ENCODE data around the gene GIMAP7.
"Not testable (repeated sequence)": the region's sequence is repeated elsewhere in the genome, so short reads cannot be mapped to it uniquely, and the experiment has no call there.

The GIMAP7 gene

DNA sequence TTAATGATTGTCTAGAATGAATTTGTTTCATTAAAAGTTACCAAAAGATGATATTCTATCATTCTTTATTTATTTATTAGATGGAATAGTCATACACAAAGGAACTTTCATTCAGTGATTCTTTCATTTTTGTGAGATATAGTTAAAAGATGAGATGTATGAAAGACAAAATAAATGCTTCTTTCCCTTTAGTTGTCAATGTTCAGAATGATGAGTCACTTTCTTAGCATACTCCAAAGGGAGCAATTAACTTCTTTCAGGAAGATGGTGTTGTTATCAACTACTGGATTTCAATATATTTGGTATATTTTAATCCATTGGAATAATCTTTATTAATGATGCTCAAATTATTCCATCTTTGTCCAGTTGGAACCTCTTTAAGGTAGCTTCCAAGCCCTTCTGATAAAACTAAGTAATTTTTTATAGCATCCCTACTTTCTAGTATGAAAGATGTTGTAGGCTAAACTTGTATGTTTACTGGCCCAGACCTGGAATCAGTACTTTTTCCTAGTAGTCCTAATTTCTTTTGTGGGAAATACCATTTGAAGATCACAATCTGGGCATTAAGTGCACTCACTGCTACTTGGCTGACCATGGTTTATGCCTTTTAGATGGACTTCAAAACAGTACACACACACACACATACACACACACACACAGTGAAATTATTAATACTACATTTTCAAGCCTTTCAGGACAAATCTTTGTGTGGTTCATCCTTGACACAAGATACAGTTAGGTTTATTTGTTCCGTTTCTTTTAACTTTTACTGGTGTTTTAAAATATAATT lies 2.5 kb downstream of the GIMAP7 start:
- H3K27ac ChIP-seq (ENCODE audit: low read depth, low read length), result no peak overlapping the region
- peaks cover 4% of the 10 kb centered on the region for H3K36me3 ChIP-seq (ENCODE audit: control insufficient read depth, insufficient read depth, low read length)
- H3K27me3 ChIP-seq (ENCODE audit: control insufficient read depth, insufficient read depth, low read length), result no peaks in the 10 kb centered on the region
- H3K4me3 ChIP-seq (ENCODE audit: low read length), result peak overlapping the region; percentile 32
- no peak overlapping the region for H3K9ac ChIP-seq (ENCODE audit: low read length)
- no peaks in the 10 kb centered on the region for H3K4me1 ChIP-seq (ENCODE audit: control insufficient read depth, insufficient read depth, low read length)

GRCh38 chr7:150519310-150519709 lies 4.6 kb downstream of the GIMAP7 start:
- H3K27ac ChIP-seq (ENCODE audit: low read depth, low read length), result no peak overlapping the region
- H3K9ac ChIP-seq (ENCODE audit: low read length), result no peak overlapping the region
- H3K36me3 ChIP-seq (ENCODE audit: control insufficient read depth, insufficient read depth, low read length), result peaks cover 4% of the 10 kb centered on the region
- H3K4me3 ChIP-seq (ENCODE audit: low read length), result no peak overlapping the region
- no peaks in the 10 kb centered on the region for H3K27me3 ChIP-seq (ENCODE audit: control insufficient read depth, insufficient read depth, low read length)
- no peaks in the 10 kb centered on the region for H3K4me1 ChIP-seq (ENCODE audit: control insufficient read depth, insufficient read depth, low read length)

GRCh38 chr7:150520145-150520544 lies 5.5 kb downstream of the GIMAP7 start:
- Histone ChIP-seq H3K27ac (ENCODE audit: low read depth, low read length) (no peak overlapping the region), H3K9ac (ENCODE audit: low read length) (no peak overlapping the region), H3K36me3 (ENCODE audit: control insufficient read depth, insufficient read depth, low read length) (peaks cover 4% of the 10 kb centered on the region), H3K4me3 (ENCODE audit: low read length) (peak overlapping the region; percentile 29), H3K27me3 (ENCODE audit: control insufficient read depth, insufficient read depth, low read length) (no peaks in the 10 kb centered on the region), H3K4me1 (ENCODE audit: control insufficient read depth, insufficient read depth, low read length) (no peaks in the 10 kb centered on the region)

DNA sequence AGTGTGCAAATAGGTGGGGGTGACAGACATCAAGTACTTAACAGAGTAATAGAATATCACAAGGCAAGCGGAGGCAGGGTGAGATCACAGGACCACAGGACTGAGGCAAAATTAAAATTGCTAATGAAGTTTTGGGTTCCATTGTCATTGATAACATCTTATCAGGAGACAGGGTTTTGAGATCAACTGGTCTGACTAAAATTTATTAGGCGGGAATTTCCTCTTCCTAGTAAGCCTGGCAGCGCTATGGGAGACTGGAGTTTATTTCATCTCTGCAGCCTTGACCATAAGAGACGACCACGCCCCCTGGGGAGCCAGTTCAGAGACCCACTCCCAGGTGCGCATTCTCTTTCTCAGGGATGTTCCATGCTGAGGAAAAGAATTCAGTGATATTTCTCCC lies 8.3 kb downstream of the GIMAP7 start:
- H3K9ac ChIP-seq (ENCODE audit: low read length); H3K27ac ChIP-seq (ENCODE audit: low read depth, low read length); H3K27me3 ChIP-seq (ENCODE audit: control insufficient read depth, insufficient read depth, low read length); H3K36me3 ChIP-seq (ENCODE audit: control insufficient read depth, insufficient read depth, low read length); H3K4me1 ChIP-seq (ENCODE audit: control insufficient read depth, insufficient read depth, low read length); H3K4me3 ChIP-seq (ENCODE audit: low read length): not testable (repeated sequence)

GRCh38 chr7:150524018-150524417 lies 9.3 kb downstream of the GIMAP7 start:
- no peak overlapping the region for H3K4me3 ChIP-seq (ENCODE audit: low read length)
- peaks cover 4% of the 10 kb centered on the region for H3K36me3 ChIP-seq (ENCODE audit: control insufficient read depth, insufficient read depth, low read length)
- H3K27me3 ChIP-seq (ENCODE audit: control insufficient read depth, insufficient read depth, low read length), result no peaks in the 10 kb centered on the region
- no peaks in the 10 kb centered on the region for H3K4me1 ChIP-seq (ENCODE audit: control insufficient read depth, insufficient read depth, low read length)
- H3K27ac ChIP-seq (ENCODE audit: low read depth, low read length), result no peak overlapping the region
- no peak overlapping the region for H3K9ac ChIP-seq (ENCODE audit: low read length)

GRCh38 chr7:150531704-150532103 lies 17.0 kb downstream of the GIMAP7 start:
- Histone ChIP-seq H3K27ac (ENCODE audit: low read depth, low read length) (no peak overlapping the region), H3K4me3 (ENCODE audit: low read length) (no peak overlapping the region), H3K36me3 (ENCODE audit: control insufficient read depth, insufficient read depth, low read length) (no peaks in the 10 kb centered on the region), H3K27me3 (ENCODE audit: control insufficient read depth, insufficient read depth, low read length) (no peaks in the 10 kb centered on the region), H3K4me1 (ENCODE audit: control insufficient read depth, insufficient read depth, low read length) (no peaks in the 10 kb centered on the region), H3K9ac (ENCODE audit: low read length) (no peak overlapping the region)

DNA sequence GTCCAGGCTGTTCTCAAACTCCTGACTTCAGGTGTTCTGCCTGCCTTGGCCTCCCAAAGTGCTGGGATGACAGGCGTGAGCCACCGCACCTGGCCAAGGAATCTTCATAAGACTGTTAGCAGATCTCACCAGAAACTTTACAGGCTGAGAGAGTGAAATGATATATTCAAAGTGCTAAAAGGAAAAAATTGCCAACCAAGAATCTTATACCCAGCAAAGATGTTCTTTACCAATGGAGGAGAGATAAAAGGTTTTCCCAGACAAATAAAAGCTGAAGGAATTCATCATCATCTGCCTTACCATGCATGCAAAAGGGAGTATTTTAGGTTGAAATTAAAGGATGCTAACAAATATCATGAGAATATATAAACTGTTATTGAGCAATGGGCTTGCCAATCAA lies 23.6 kb downstream of the GIMAP7 start:
- no peak overlapping the region for H3K27ac ChIP-seq (ENCODE audit: low read depth, low read length)
- no peaks in the 10 kb centered on the region for H3K4me1 ChIP-seq (ENCODE audit: control insufficient read depth, insufficient read depth, low read length)
- no peak overlapping the region for H3K9ac ChIP-seq (ENCODE audit: low read length)
- no peaks in the 10 kb centered on the region for H3K27me3 ChIP-seq (ENCODE audit: control insufficient read depth, insufficient read depth, low read length)
- no peak overlapping the region for H3K4me3 ChIP-seq (ENCODE audit: low read length)
- H3K36me3 ChIP-seq (ENCODE audit: control insufficient read depth, insufficient read depth, low read length), result no peaks in the 10 kb centered on the region

- no peak overlapping the region for H3K4me3 ChIP-seq (ENCODE audit: low read length)
- H3K27me3 ChIP-seq (ENCODE audit: control insufficient read depth, insufficient read depth, low read length), result no peaks in the 10 kb centered on the region
- no peaks in the 10 kb centered on the region for H3K36me3 ChIP-seq (ENCODE audit: control insufficient read depth, insufficient read depth, low read length)
- no peak overlapping the region for H3K9ac ChIP-seq (ENCODE audit: low read length)
- H3K4me1 ChIP-seq (ENCODE audit: control insufficient read depth, insufficient read depth, low read length), result no peaks in the 10 kb centered on the region
- H3K27ac ChIP-seq (ENCODE audit: low read depth, low read length), result no peak overlapping the region
Observed at GRCh38 chr7:150553163-150553562, 38.5 kb downstream of the GIMAP7 start.

- Histone ChIP-seq H3K36me3 (ENCODE audit: control insufficient read depth, insufficient read depth, low read length) (no peaks in the 10 kb centered on the region), H3K27me3 (ENCODE audit: control insufficient read depth, insufficient read depth, low read length) (no peaks in the 10 kb centered on the region), H3K9ac (ENCODE audit: low read length) (no peak overlapping the region), H3K27ac (ENCODE audit: low read depth, low read length) (no peak overlapping the region), H3K4me3 (ENCODE audit: low read length) (no peak overlapping the region), H3K4me1 (ENCODE audit: control insufficient read depth, insufficient read depth, low read length) (no peaks in the 10 kb centered on the region)
Observed at GRCh38 chr7:150556521-150557138, 42.0 kb downstream of the GIMAP7 start.

GRCh38 chr7:150560486-150560885 lies 45.8 kb downstream of the GIMAP7 start:
- Histone ChIP-seq H3K9ac (ENCODE audit: low read length) (no peak overlapping the region), H3K27ac (ENCODE audit: low read depth, low read length) (no peak overlapping the region), H3K4me3 (ENCODE audit: low read length) (no peak overlapping the region)

GRCh38 chr7:150562919-150563318 lies 48.2 kb downstream of the GIMAP7 start:
- Histone ChIP-seq H3K27ac (ENCODE audit: low read depth, low read length) (no peak overlapping the region), H3K4me1 (ENCODE audit: control insufficient read depth, insufficient read depth, low read length) (no peaks in the 10 kb centered on the region), H3K4me3 (ENCODE audit: low read length) (no peak overlapping the region), H3K36me3 (ENCODE audit: control insufficient read depth, insufficient read depth, low read length) (no peaks in the 10 kb centered on the region), H3K9ac (ENCODE audit: low read length) (no peak overlapping the region), H3K27me3 (ENCODE audit: control insufficient read depth, insufficient read depth, low read length) (peaks cover 2% of the 10 kb centered on the region)

More at GRCh38 chr7:150560486-150560885, 45.8 kb downstream of the GIMAP7 start:
- H3K36me3 ChIP-seq (ENCODE audit: control insufficient read depth, insufficient read depth, low read length), result no peaks in the 10 kb centered on the region
- no peaks in the 10 kb centered on the region for H3K27me3 ChIP-seq (ENCODE audit: control insufficient read depth, insufficient read depth, low read length)
- no peaks in the 10 kb centered on the region for H3K4me1 ChIP-seq (ENCODE audit: control insufficient read depth, insufficient read depth, low read length)

DNA sequence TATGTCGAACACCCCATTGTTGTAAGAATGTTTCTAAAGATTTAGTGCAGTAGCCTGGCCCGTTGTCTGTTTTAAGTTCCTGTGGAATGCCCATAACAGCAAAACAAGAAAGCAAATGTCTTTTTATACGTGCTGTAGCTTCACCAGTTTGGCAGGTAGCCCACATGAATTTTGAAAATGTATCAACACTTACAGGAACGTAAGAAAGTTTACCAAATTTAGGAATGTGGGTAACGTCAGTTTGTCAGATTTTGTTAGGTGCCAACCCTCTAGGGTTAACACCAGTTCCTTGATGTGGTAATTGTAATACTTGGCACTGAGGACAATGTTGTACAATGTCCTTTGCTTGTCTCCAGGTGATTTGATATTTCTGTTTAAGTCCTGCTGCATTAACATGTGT lies 49.3 kb downstream of the GIMAP7 start:
- Histone ChIP-seq H3K27ac (ENCODE audit: low read depth, low read length) (no peak overlapping the region), H3K9ac (ENCODE audit: low read length) (no peak overlapping the region), H3K27me3 (ENCODE audit: control insufficient read depth, insufficient read depth, low read length) (peaks cover 2% of the 10 kb centered on the region), H3K36me3 (ENCODE audit: control insufficient read depth, insufficient read depth, low read length) (no peaks in the 10 kb centered on the region), H3K4me1 (ENCODE audit: control insufficient read depth, insufficient read depth, low read length) (no peaks in the 10 kb centered on the region), H3K4me3 (ENCODE audit: low read length) (no peak overlapping the region)

GRCh38 chr7:150564566-150564965 lies 49.9 kb downstream of the GIMAP7 start:
- Histone ChIP-seq H3K9ac (ENCODE audit: low read length) (no peak overlapping the region), H3K27ac (ENCODE audit: low read depth, low read length) (no peak overlapping the region), H3K27me3 (ENCODE audit: control insufficient read depth, insufficient read depth, low read length) (peaks cover 2% of the 10 kb centered on the region), H3K4me3 (ENCODE audit: low read length) (no peak overlapping the region), H3K4me1 (ENCODE audit: control insufficient read depth, insufficient read depth, low read length) (no peaks in the 10 kb centered on the region), H3K36me3 (ENCODE audit: control insufficient read depth, insufficient read depth, low read length) (no peaks in the 10 kb centered on the region)

Data from rectal smooth muscle tissue (tissue), 1 donor.